GM19043 (cell line): Measurements from ENCODE around the gene CADPS.

Experiments used
- ATAC-seq: cut with Tn5 transposase; IDR thresholded peaks from one replicate; pipeline ENCODE4 v1.9.1; 2021; ENCODE audit warnings: low read depth; ENCODE audit not compliant: unreplicated experiment

CADPS gene

GRCh38 chr3:62874711-62875557 is at the start of gene CADPS:
Gene CADPS (minus strand): TSS chr3:62875416. CDS start chr3:62875029, 387 bp downstream.
- no peak for ATAC-seq

GRCh38 chr3:62923066-62923465 is 47.9 kb upstream of the CADPS start:
- no peak for ATAC-seq

GRCh38 chr3:62922326-62922725 is 47.1 kb upstream of the CADPS start:
- ATAC-seq: no peak

- ATAC-seq: no peak
Observed at GRCh38 chr3:62920466-62920784, 45.2 kb upstream of the CADPS start.

- ATAC-seq: no peak
Observed at GRCh38 chr3:62919784-62920465, 44.7 kb upstream of the CADPS start.

GRCh38 chr3:62918777-62919176 is 43.6 kb upstream of the CADPS start:
- ATAC-seq: no peak

- ATAC-seq: no peak
Observed at GRCh38 chr3:62918131-62918530, 42.9 kb upstream of the CADPS start.

GRCh38 chr3:62911526-62911925 is 36.3 kb upstream of the CADPS start:
- no peak for ATAC-seq

- ATAC-seq: no peak
Observed at GRCh38 chr3:62905331-62905730, 30.1 kb upstream of the CADPS start.

GRCh38 chr3:62898530-62899496 is 23.6 kb upstream of the CADPS start:
- ATAC-seq: no peak

- no peak for ATAC-seq
Observed at GRCh38 chr3:62895901-62896300, 20.7 kb upstream of the CADPS start.

GRCh38 chr3:62892951-62893350 is 17.7 kb upstream of the CADPS start:
- ATAC-seq: no peak

GRCh38 chr3:62892045-62892444 is 16.8 kb upstream of the CADPS start:
- no peak for ATAC-seq

GRCh38 chr3:62888778-62889177 is 13.6 kb upstream of the CADPS start:
- ATAC-seq: no peak

- ATAC-seq: no peak
Observed at GRCh38 chr3:62888180-62888579, 13.0 kb upstream of the CADPS start.

GRCh38 chr3:62885136-62885535 is 9.9 kb upstream of the CADPS start:
- no peak for ATAC-seq

- no peak for ATAC-seq
Observed at GRCh38 chr3:62884096-62884870, 9.1 kb upstream of the CADPS start.

- no peak for ATAC-seq
Observed at GRCh38 chr3:62882676-62883200, 7.5 kb upstream of the CADPS start.

GRCh38 chr3:62876064-62876463 is 848 bp upstream of the CADPS start:
- ATAC-seq: no peak

- no peak for ATAC-seq
Observed at GRCh38 chr3:62875558-62876002, 364 bp upstream of the CADPS start.
